Psoas muscle (tissue), 8 donors: ENCODE data around the gene ARHGAP10. TPM values are rescaled to one million over a fixed set of nuclear protein-coding genes. Genes with fewer than 3 reads are reported as not detected.

Experiments used
- ATAC-seq, 4 donors: fragments of 200-7000 bp; cut with Tn5 transposase; one replicate each; pipeline ENCODE4 v1.9.1; 2020; ENCODE audit warnings: moderate library complexity in 3 of 4, mild to moderate bottlenecking in 2 of 4
- DNase-seq, 2 donors: peaks; one replicate each; pipeline ENCODE4 v3.0.0-alpha.2; 2020
- H3K27ac ChIP-seq: fragments of 200-600 bp; one replicate; pipeline ENCODE4 v1.8.0; 2022
- H3K27me3 ChIP-seq, 3 donors: fragments of 200-600 bp in 1 of 3; one replicate each; pipeline versions ENCODE4 v1.6.1 to v1.8.0; 2013 to 2022; ENCODE audit warnings: low read length in 2 of 3, mild to moderate bottlenecking in 2 of 3, moderate library complexity in 1 of 3; ENCODE audit not compliant: insufficient read depth in 3 of 3
- H3K36me3 ChIP-seq, 2 donors: fragments of 200-600 bp in 1 of 2; one replicate each; pipeline versions ENCODE4 v1.6.1 to v1.8.0; 2013 to 2022; ENCODE audit warnings: low read depth in 1 of 2, mild to moderate bottlenecking in 1 of 2, moderate library complexity in 1 of 2; ENCODE audit not compliant: insufficient read depth in 1 of 2
- H3K4me1 ChIP-seq: fragments of 200-600 bp; one replicate; pipeline ENCODE4 v1.8.0; 2022
- H3K4me3 ChIP-seq: fragments of 200-600 bp; one replicate; pipeline ENCODE4 v1.8.0; 2022; ENCODE audit warnings: mild to moderate bottlenecking
- H3K9me3 ChIP-seq: fragments of 200-600 bp; one replicate; pipeline ENCODE4 v1.8.0; 2022
- WGBS, 3 donors: extraction: QIAGEN DNeasy Blood & Tissue Kit; methylation state at CpG; one replicate each; pipeline versions ENCODE4 v1.1.6 to v1.1.7; 2013; 5-methylcytosine and 5-hydroxymethylcytosine counted together
- intact Hi-C, 2 donors: fragments of 100-400 bp; cut with DNase I; formaldehyde crosslinking; loops; one replicate each; pipeline versions ENCODE4 v1.11.0 to v1.14.2; 2022
- polyA plus RNA-seq, 3 donors: library from polyadenylated mRNA; stranded (reverse); fragments of 200-250 nt; gene quantifications; one replicate each; pipeline ENCODE4 v1.2.3, GENCODE V29; 2013
- total RNA-seq, 4 donors: library from RNA; stranded (reverse); fragmentation: NEBNext Ultra II Directional in 2 of 4; extraction: Animal tissue kit (Norgen Biotek cat#: 25700) in 2 of 4; gene quantifications; one replicate each; pipeline versions ENCODE4 v1.2.1 to v1.2.4, GENCODE V29; 2021 to 2023
- TF ChIP-seq, protein P1 (sequence below): fragments of 200-600 bp; IDR thresholded peaks from one replicate; pipeline ENCODE4 v1.8.0; 2022; ENCODE audit warnings: antibody characterized with exemption
- donor health status: healthy with polysubstance abuse.
- donor health status: DM: no; HTN: no; CAD: no; lungs with moderate emphysema.
- donor health status: Bipolar disorder and iron deficiency.
- donor health status: healthy.
- donor health status: DM: yes; HTN: yes; CAD: no.
- donor health status: DM: no; HTN: no; CAD: no.
- donor health status: DM: no; HTN: no; CAD: no.
- donor health status: DM: yes; HTN: yes; CAD: no.

Gene ARHGAP10
- total and polyA plus RNA-seq, 7 donors, result 28.8 to 43.5 (median 34.0) TPM

DNA sequence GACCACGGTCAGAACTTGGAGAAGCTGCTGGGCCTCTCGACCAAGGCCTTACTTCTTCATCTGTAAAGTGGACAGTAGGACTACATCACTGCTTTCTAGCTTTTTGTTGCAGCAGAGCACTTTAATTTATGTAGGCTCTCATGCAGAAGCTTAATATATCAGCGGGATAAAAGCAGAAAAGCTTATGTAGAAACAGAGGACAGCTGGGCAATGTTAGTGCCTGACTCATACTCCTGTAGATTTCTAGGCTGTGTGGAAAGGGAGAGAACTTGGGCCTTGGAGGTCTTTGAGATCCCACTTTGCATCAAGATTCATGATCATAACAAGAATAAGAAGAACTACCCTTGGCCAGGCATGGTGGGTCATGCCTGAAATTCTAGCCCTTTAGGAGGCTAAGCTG, 91.2 kb downstream of the ARHGAP10 start:
- DNase-seq (no peak), ATAC-seq (peak in 3 of 4 donors; percentile 26 to 50 (median 35))
- TF ChIP-seq, protein P1, sequence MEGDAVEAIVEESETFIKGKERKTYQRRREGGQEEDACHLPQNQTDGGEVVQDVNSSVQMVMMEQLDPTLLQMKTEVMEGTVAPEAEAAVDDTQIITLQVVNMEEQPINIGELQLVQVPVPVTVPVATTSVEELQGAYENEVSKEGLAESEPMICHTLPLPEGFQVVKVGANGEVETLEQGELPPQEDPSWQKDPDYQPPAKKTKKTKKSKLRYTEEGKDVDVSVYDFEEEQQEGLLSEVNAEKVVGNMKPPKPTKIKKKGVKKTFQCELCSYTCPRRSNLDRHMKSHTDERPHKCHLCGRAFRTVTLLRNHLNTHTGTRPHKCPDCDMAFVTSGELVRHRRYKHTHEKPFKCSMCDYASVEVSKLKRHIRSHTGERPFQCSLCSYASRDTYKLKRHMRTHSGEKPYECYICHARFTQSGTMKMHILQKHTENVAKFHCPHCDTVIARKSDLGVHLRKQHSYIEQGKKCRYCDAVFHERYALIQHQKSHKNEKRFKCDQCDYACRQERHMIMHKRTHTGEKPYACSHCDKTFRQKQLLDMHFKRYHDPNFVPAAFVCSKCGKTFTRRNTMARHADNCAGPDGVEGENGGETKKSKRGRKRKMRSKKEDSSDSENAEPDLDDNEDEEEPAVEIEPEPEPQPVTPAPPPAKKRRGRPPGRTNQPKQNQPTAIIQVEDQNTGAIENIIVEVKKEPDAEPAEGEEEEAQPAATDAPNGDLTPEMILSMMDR, result no peak
- WGBS, 3 donors, result 86 to 91% (median 88%) methylated on average over 3 of the region's 3 CpGs
- intact Hi-C loops, result loop anchor here (5.0 kb wide), 2 partner anchors 36 to 51 kb away; no protein-coding TSS in a partner anchor
- peaks cover 64% of the 10 kb centered on the region for H3K4me1 ChIP-seq
- peak overlapping the region; percentile 81 for H3K27ac ChIP-seq
- no peak overlapping the region for H3K4me3 ChIP-seq
- no peaks in the 10 kb centered on the region for H3K27me3 ChIP-seq
- H3K36me3 ChIP-seq, result peaks cover 2 to 9% of the 10 kb centered on the region in 2 donors
- H3K9me3 ChIP-seq, result no peaks in the 10 kb centered on the region

DNA sequence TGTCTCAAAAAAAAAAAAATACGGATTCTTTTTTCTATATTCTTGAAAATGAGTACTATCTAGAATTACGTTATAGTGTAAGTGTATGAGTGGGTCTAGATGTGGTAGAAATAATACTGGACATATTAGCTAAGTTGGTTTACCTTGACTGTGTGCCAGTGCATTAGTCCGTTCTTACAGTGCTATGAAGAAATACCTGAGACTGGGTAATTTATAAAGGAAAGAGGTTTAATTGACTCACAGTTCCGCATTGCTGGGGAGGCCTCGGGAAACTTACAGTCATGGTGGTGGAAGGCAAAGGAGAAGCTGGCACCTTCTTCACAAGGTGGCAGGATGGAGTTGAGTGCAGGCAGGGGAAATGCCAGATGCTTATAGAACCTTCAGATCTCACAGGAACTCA, 92.4 kb downstream of the ARHGAP10 start:
- H3K4me1 ChIP-seq, result peaks cover 76% of the 10 kb centered on the region
- WGBS, 3 donors, result 92 to 97% (median 96%) methylated on average over 5 of the region's 5 CpGs
- TF ChIP-seq, protein P1, result no peak
- no peaks in the 10 kb centered on the region for H3K27me3 ChIP-seq
- no peak overlapping the region for H3K4me3 ChIP-seq
- peaks cover 2 to 9% of the 10 kb centered on the region in 2 donors for H3K36me3 ChIP-seq
- peak overlapping the region; percentile 84 for H3K27ac ChIP-seq
- intact Hi-C loops, result loop anchor here (5.0 kb wide), 2 partner anchors 37 to 52 kb away; no protein-coding TSS in a partner anchor
- H3K9me3 ChIP-seq, result no peaks in the 10 kb centered on the region
- no peak for ATAC-seq
- DNase-seq, result no peak

DNA sequence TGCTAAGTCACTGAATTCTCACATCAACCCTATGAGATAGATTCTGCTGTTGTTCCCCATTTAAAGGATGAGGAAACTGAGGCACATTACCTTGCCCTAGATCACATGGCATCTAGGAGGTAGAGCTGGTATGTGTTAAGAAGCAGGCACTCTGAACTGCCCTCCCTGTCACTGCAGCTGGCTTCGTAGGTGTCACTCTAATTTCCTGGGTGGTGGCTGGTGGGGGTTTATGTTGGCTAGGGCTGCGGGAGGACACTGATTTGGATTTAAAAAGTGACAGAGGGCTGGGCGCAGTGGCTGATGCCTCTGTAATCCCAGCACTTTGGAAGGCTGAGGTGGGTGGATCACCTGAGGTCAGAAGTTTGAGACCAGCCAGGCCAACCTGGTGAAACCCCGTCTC, 93.0 kb downstream of the ARHGAP10 start:
- intact Hi-C loops, result loop anchor here (5.0 kb wide), 3 partner anchors 38 to 93 kb away; partner anchors contain the start of gene ARHGAP10 (in 1 of the 2)
- no peak for ATAC-seq
- Histone ChIP-seq H3K27me3 (no peaks in the 10 kb centered on the region), H3K4me1 (peaks cover 81% of the 10 kb centered on the region), H3K36me3 (peaks cover 2 to 9% of the 10 kb centered on the region in 2 donors), H3K9me3 (no peaks in the 10 kb centered on the region), H3K27ac (peak overlapping the region; percentile 84), H3K4me3 (no peak overlapping the region)
- DNase-seq, result no peak
- 95 to 97% (median 96%) methylated on average over 4 of the region's 4 CpGs for WGBS, 3 donors
- TF ChIP-seq, protein P1, result no peak

DNA sequence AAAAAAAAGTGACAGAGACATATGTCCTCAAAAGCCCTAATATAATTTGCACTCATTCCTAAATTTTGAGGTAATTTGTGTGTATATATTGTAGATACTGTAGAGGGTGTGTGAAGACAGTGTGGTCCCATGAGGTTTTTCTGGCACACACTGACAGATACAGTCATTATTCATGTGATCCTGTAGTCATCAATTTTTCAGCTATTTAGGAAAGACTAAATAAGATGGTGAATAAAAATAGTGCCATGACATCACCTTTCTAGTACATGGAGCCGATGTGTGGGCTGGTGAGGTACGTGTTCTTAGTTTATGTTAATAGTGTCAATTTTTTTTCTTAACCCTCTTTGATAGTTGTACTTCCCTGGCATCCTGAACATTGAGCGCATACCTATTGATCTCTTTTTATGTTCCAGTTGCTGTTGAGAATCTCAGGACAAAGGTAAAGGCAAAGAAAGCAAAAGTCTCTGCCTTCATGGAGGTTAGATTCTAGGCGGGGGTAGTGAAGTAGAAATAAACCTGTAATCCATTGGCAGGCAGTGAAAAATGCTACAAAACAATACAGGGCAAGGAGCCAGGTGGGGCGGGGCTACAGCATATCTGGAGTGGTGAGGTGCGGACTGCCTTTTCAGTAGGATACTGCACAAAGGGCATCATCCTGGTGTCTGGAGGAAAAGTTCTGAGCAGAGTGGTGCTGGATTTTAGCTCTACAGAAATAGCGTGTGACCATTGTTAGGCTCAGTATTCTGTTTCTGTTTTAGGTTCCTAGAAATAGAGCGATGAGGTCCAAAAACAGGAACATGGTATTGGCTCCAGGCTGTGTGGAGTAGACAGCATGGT, 93.8 kb downstream of the ARHGAP10 start:
- intact Hi-C loops, result loop anchor here in 1 of 2 donors (5.0 kb wide), 1 partner anchor 93 kb away; the partner anchor contains the start of gene ARHGAP10
- no peaks in the 10 kb centered on the region for H3K9me3 ChIP-seq
- WGBS, 3 donors, result 33 to 43% (median 36%) methylated on average over 8 of the region's 8 CpGs
- TF ChIP-seq, protein P1, result no peak
- no peak overlapping the region for H3K4me3 ChIP-seq
- H3K27me3 ChIP-seq, result no peaks in the 10 kb centered on the region
- ATAC-seq, result peak; percentile 16 to 24 (median 19)
- H3K36me3 ChIP-seq, result peaks cover 2 to 9% of the 10 kb centered on the region in 2 donors
- H3K4me1 ChIP-seq, result peaks cover 88% of the 10 kb centered on the region
- H3K27ac ChIP-seq, result peak overlapping the region; percentile 84
- DNase-seq, result peak; percentile 43 to 62
